Measurements from ENCODE around the gene XYLT2.
A peak's percentile ranks its signal among the peaks of the same experiment; 100 is the strongest.

The XYLT2 gene

GRCh38 chr17:50380369-50381259, 34.7 kb downstream of the XYLT2 start:
- no peak overlapping the region for H3K9ac ChIP-seq (ENCODE audit: low read length in 2 of 2)
- no peak overlapping the region for H3K27ac ChIP-seq (ENCODE audit: low read length)
- H3K27me3 ChIP-seq (ENCODE audit: control insufficient read depth in 1 of 2, insufficient read depth in 2 of 2, low read length in 2 of 2): no peaks in the 10 kb centered on the region
- no peaks in the 10 kb centered on the region for H3K9me3 ChIP-seq (ENCODE audit: control insufficient read depth in 2 of 2, low read length in 2 of 2)
- H3K36me3 ChIP-seq (ENCODE audit: control insufficient read depth in 2 of 2, insufficient read depth in 2 of 2, low read length in 2 of 2): peaks cover 31 to 41% of the 10 kb centered on the region in 2 donors
- H3K4me1 ChIP-seq (ENCODE audit: control insufficient read depth, insufficient read depth, low read length): no peaks in the 10 kb centered on the region
- no peak overlapping the region for H3K4me3 ChIP-seq (ENCODE audit: low read length in 2 of 2)

- Histone ChIP-seq H3K27ac (ENCODE audit: low read length) (no peak overlapping the region), H3K9ac (ENCODE audit: low read length in 2 of 2) (no peak overlapping the region), H3K9me3 (ENCODE audit: control insufficient read depth in 2 of 2, low read length in 2 of 2) (no peaks in the 10 kb centered on the region), H3K4me3 (ENCODE audit: low read length in 2 of 2) (no peak overlapping the region), H3K27me3 (ENCODE audit: control insufficient read depth in 1 of 2, insufficient read depth in 2 of 2, low read length in 2 of 2) (no peaks in the 10 kb centered on the region), H3K36me3 (ENCODE audit: control insufficient read depth in 2 of 2, insufficient read depth in 2 of 2, low read length in 2 of 2) (peaks cover 38 to 44% of the 10 kb centered on the region in 2 donors), H3K4me1 (ENCODE audit: control insufficient read depth, insufficient read depth, low read length) (no peaks in the 10 kb centered on the region)
These were observed 35.4 kb downstream of the XYLT2 start for GRCh38 chr17:50381260-50381815.

- no peak overlapping the region for H3K4me3 ChIP-seq (ENCODE audit: low read length in 2 of 2)
- no peaks in the 10 kb centered on the region for H3K4me1 ChIP-seq (ENCODE audit: control insufficient read depth, insufficient read depth, low read length)
- H3K36me3 ChIP-seq (ENCODE audit: control insufficient read depth in 2 of 2, insufficient read depth in 2 of 2, low read length in 2 of 2): peaks cover 42 to 49% of the 10 kb centered on the region in 2 donors
- H3K9ac ChIP-seq (ENCODE audit: low read length in 2 of 2): no peak overlapping the region
- H3K27me3 ChIP-seq (ENCODE audit: control insufficient read depth in 1 of 2, insufficient read depth in 2 of 2, low read length in 2 of 2): no peaks in the 10 kb centered on the region
- no peak overlapping the region for H3K27ac ChIP-seq (ENCODE audit: low read length)
- no peaks in the 10 kb centered on the region for H3K9me3 ChIP-seq (ENCODE audit: control insufficient read depth in 2 of 2, low read length in 2 of 2)
These were observed 36.0 kb downstream of the XYLT2 start for GRCh38 chr17:50381920-50382319.

- H3K4me3 ChIP-seq (ENCODE audit: low read length in 2 of 2): no peak overlapping the region
- no peak overlapping the region for H3K27ac ChIP-seq (ENCODE audit: low read length)
- H3K9me3 ChIP-seq (ENCODE audit: control insufficient read depth in 2 of 2, low read length in 2 of 2): no peaks in the 10 kb centered on the region
- no peaks in the 10 kb centered on the region for H3K4me1 ChIP-seq (ENCODE audit: control insufficient read depth, insufficient read depth, low read length)
- peaks cover 51 to 58% of the 10 kb centered on the region in 2 donors for H3K36me3 ChIP-seq (ENCODE audit: control insufficient read depth in 2 of 2, insufficient read depth in 2 of 2, low read length in 2 of 2)
- no peak overlapping the region for H3K9ac ChIP-seq (ENCODE audit: low read length in 2 of 2)
- no peaks in the 10 kb centered on the region for H3K27me3 ChIP-seq (ENCODE audit: control insufficient read depth in 1 of 2, insufficient read depth in 2 of 2, low read length in 2 of 2)
These were observed 37.0 kb downstream of the XYLT2 start for GRCh38 chr17:50382931-50383330.

GRCh38 chr17:50386510-50386909, 40.6 kb downstream of the XYLT2 start:
- Histone ChIP-seq H3K4me1 (ENCODE audit: control insufficient read depth, insufficient read depth, low read length) (no peaks in the 10 kb centered on the region), H3K9me3 (ENCODE audit: control insufficient read depth in 2 of 2, low read length in 2 of 2) (no peaks in the 10 kb centered on the region), H3K9ac (ENCODE audit: low read length in 2 of 2) (no peak overlapping the region), H3K27me3 (ENCODE audit: control insufficient read depth in 1 of 2, insufficient read depth in 2 of 2, low read length in 2 of 2) (no peaks in the 10 kb centered on the region), H3K27ac (ENCODE audit: low read length) (no peak overlapping the region), H3K4me3 (ENCODE audit: low read length in 2 of 2) (no peak overlapping the region), H3K36me3 (ENCODE audit: control insufficient read depth in 2 of 2, insufficient read depth in 2 of 2, low read length in 2 of 2) (peaks cover 75 to 76% of the 10 kb centered on the region in 2 donors)

GRCh38 chr17:50388728-50389127, 42.8 kb downstream of the XYLT2 start:
- no peaks in the 10 kb centered on the region for H3K9me3 ChIP-seq (ENCODE audit: control insufficient read depth in 2 of 2, low read length in 2 of 2)
- no peaks in the 10 kb centered on the region for H3K4me1 ChIP-seq (ENCODE audit: control insufficient read depth, insufficient read depth, low read length)
- no peak overlapping the region for H3K9ac ChIP-seq (ENCODE audit: low read length in 2 of 2)
- peaks cover 79 to 81% of the 10 kb centered on the region in 2 donors for H3K36me3 ChIP-seq (ENCODE audit: control insufficient read depth in 2 of 2, insufficient read depth in 2 of 2, low read length in 2 of 2)
- no peaks in the 10 kb centered on the region for H3K27me3 ChIP-seq (ENCODE audit: control insufficient read depth in 1 of 2, insufficient read depth in 2 of 2, low read length in 2 of 2)
- H3K27ac ChIP-seq (ENCODE audit: low read length): no peak overlapping the region
- H3K4me3 ChIP-seq (ENCODE audit: low read length in 2 of 2): no peak overlapping the region

- Histone ChIP-seq H3K36me3 (ENCODE audit: control insufficient read depth in 2 of 2, insufficient read depth in 2 of 2, low read length in 2 of 2) (peaks cover 79 to 84% of the 10 kb centered on the region in 2 donors), H3K9me3 (ENCODE audit: control insufficient read depth in 2 of 2, low read length in 2 of 2) (no peaks in the 10 kb centered on the region), H3K27ac (ENCODE audit: low read length) (no peak overlapping the region), H3K4me3 (ENCODE audit: low read length in 2 of 2) (no peak overlapping the region), H3K4me1 (ENCODE audit: control insufficient read depth, insufficient read depth, low read length) (no peaks in the 10 kb centered on the region), H3K9ac (ENCODE audit: low read length in 2 of 2) (no peak overlapping the region), H3K27me3 (ENCODE audit: control insufficient read depth in 1 of 2, insufficient read depth in 2 of 2, low read length in 2 of 2) (no peaks in the 10 kb centered on the region)
These were observed 43.6 kb downstream of the XYLT2 start for GRCh38 chr17:50389534-50389933.

- H3K4me1 ChIP-seq (ENCODE audit: control insufficient read depth, insufficient read depth, low read length): peaks cover 19% of the 10 kb centered on the region
- no peaks in the 10 kb centered on the region for H3K27me3 ChIP-seq (ENCODE audit: control insufficient read depth in 1 of 2, insufficient read depth in 2 of 2, low read length in 2 of 2)
- H3K27ac ChIP-seq (ENCODE audit: low read length): no peak overlapping the region
- no peak overlapping the region for H3K4me3 ChIP-seq (ENCODE audit: low read length in 2 of 2)
- H3K9me3 ChIP-seq (ENCODE audit: control insufficient read depth in 2 of 2, low read length in 2 of 2): no peaks in the 10 kb centered on the region
- H3K9ac ChIP-seq (ENCODE audit: low read length in 2 of 2): peak overlapping the region in 1 of 2 donors; percentile 21
- H3K36me3 ChIP-seq (ENCODE audit: control insufficient read depth in 2 of 2, insufficient read depth in 2 of 2, low read length in 2 of 2): peaks cover 59 to 62% of the 10 kb centered on the region in 2 donors
These were observed 46.7 kb downstream of the XYLT2 start for GRCh38 chr17:50392621-50393020.

GRCh38 chr17:50393700-50394099, 47.8 kb downstream of the XYLT2 start:
- H3K27ac ChIP-seq (ENCODE audit: low read length): no peak overlapping the region
- peaks cover 48 to 53% of the 10 kb centered on the region in 2 donors for H3K36me3 ChIP-seq (ENCODE audit: control insufficient read depth in 2 of 2, insufficient read depth in 2 of 2, low read length in 2 of 2)
- no peaks in the 10 kb centered on the region for H3K27me3 ChIP-seq (ENCODE audit: control insufficient read depth in 1 of 2, insufficient read depth in 2 of 2, low read length in 2 of 2)
- H3K9me3 ChIP-seq (ENCODE audit: control insufficient read depth in 2 of 2, low read length in 2 of 2): no peaks in the 10 kb centered on the region
- no peak overlapping the region for H3K9ac ChIP-seq (ENCODE audit: low read length in 2 of 2)
- no peak overlapping the region for H3K4me3 ChIP-seq (ENCODE audit: low read length in 2 of 2)
- H3K4me1 ChIP-seq (ENCODE audit: control insufficient read depth, insufficient read depth, low read length): peaks cover 21% of the 10 kb centered on the region

- no peaks in the 10 kb centered on the region for H3K9me3 ChIP-seq (ENCODE audit: control insufficient read depth in 2 of 2, low read length in 2 of 2)
- H3K9ac ChIP-seq (ENCODE audit: low read length in 2 of 2): no peak overlapping the region
- H3K4me3 ChIP-seq (ENCODE audit: low read length in 2 of 2): no peak overlapping the region
- no peak overlapping the region for H3K27ac ChIP-seq (ENCODE audit: low read length)
- peaks cover 21% of the 10 kb centered on the region for H3K4me1 ChIP-seq (ENCODE audit: control insufficient read depth, insufficient read depth, low read length)
- H3K27me3 ChIP-seq (ENCODE audit: control insufficient read depth in 1 of 2, insufficient read depth in 2 of 2, low read length in 2 of 2): no peaks in the 10 kb centered on the region
- peaks cover 39 to 43% of the 10 kb centered on the region in 2 donors for H3K36me3 ChIP-seq (ENCODE audit: control insufficient read depth in 2 of 2, insufficient read depth in 2 of 2, low read length in 2 of 2)
These were observed 48.8 kb downstream of the XYLT2 start for GRCh38 chr17:50394711-50395110.

Data from stomach smooth muscle (tissue), 2 donors.